Stomach (tissue), 4 donors: Measurements from ENCODE around the gene CD96.

Source experiments
- EP300 ChIP-seq: sonication (generic); formaldehyde crosslinking; IDR thresholded peaks from one replicate; pipeline ENCODE4 v1.6.1; 2017; ENCODE audit warnings: antibody characterized with exemption
- POLR2A ChIP-seq, 4 donors: fragments of 450-650 bp; IDR thresholded peaks; one replicate each; pipeline ENCODE4 v1.6.1; 2016; ENCODE audit warnings: antibody characterized with exemption in 4 of 4, control low read depth in 2 of 4, mild to moderate bottlenecking in 1 of 4, moderate library complexity in 1 of 4
- POLR2AphosphoS5 ChIP-seq, 3 donors: sonication (generic); formaldehyde crosslinking; IDR thresholded peaks; one replicate each; pipeline ENCODE4 v1.6.1; 2016; ENCODE audit warnings: antibody characterized with exemption in 3 of 3
- TF ChIP-seq, protein P1 (sequence below), 7 experiments: fragments of 450-650 bp in 4 of 7; fragments of 200-600 bp in 3 of 7; sonication (generic) in 3 of 7; IDR thresholded peaks; one replicate each; pipeline ENCODE4 v1.5.1; 2016 to 2019; ENCODE audit warnings: antibody characterized with exemption in 7 of 7, control low read depth in 2 of 7, mild to moderate bottlenecking in 1 of 7

DNA sequence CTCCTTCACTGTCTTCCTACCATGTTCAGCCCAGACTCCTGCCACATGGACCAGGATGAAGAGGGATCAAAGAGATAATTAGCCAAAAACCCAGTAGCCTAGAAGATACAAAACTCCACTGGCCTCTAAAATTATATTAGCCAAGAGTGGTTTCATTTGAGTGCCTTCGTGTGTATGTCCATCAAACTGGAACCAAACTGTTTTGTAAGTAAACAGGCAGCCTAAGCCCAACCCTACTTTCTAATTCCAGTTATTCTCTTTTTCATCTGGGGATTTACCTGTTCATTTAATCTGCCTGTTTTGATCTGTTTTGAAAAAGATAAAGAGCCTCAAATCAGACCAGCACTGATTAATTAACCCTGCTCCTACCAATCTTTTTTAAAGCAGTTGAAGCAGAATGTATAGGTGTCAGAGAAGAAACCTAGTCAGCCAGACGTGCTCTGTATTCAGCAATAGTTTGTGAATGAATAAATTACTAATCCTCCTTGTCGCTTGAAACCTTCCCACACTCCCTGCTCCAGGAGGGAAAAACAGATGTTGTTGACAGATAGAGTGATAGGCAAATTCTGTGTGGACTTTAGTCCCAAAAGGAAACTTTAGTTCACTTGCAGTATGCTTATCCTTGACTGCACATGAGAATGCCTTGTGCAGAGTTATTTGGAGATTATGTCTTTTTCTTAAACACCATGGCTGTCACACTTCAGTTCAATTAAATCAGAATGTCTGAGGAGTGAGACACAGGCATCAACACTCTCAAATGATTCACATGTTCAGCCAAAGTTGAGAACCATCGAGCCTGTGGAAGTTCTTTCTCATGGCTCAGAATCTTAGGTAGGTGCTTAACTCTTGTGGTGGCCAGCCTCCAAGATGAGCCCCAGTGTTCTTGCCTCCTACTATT is 108.6 kb downstream of the CD96 start:
- TF ChIP-seq POLR2AphosphoS5 (IDR thresholded peaks at IDR 0.05) = no peak
- TF ChIP-seq, protein P1, sequence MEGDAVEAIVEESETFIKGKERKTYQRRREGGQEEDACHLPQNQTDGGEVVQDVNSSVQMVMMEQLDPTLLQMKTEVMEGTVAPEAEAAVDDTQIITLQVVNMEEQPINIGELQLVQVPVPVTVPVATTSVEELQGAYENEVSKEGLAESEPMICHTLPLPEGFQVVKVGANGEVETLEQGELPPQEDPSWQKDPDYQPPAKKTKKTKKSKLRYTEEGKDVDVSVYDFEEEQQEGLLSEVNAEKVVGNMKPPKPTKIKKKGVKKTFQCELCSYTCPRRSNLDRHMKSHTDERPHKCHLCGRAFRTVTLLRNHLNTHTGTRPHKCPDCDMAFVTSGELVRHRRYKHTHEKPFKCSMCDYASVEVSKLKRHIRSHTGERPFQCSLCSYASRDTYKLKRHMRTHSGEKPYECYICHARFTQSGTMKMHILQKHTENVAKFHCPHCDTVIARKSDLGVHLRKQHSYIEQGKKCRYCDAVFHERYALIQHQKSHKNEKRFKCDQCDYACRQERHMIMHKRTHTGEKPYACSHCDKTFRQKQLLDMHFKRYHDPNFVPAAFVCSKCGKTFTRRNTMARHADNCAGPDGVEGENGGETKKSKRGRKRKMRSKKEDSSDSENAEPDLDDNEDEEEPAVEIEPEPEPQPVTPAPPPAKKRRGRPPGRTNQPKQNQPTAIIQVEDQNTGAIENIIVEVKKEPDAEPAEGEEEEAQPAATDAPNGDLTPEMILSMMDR (IDR thresholded peaks at IDR 0.05) = no peak
- no peak for TF ChIP-seq POLR2A (IDR thresholded peaks at IDR 0.05)
- no peak for TF ChIP-seq EP300
